K562 (cell line): ENCODE measurements around the gene FUT8.

Experiments
- CTCF ChIP-seq, 3 experiments: IDR thresholded peaks in 2 of 3; conservative IDR thresholded peaks in 1 of 3; 2 replicates each; pipeline ENCODE4 v1.5.1; 2011 to 2012; ENCODE audit warnings: low read length in 3 of 3, mild to moderate bottlenecking in 3 of 3, control low read depth in 2 of 3, improper control_type of control experiment in 1 of 3, inconsistent platforms in 1 of 3, low read depth in 1 of 3, mixed read lengths in 1 of 3, moderate library complexity in 1 of 3; ENCODE audit not compliant: insufficient read depth in 2 of 3
- DNMT1 ChIP-seq: fragments of 450-650 bp; IDR thresholded peaks from 2 replicates; pipeline ENCODE4 v1.6.1; 2016; ENCODE audit warnings: antibody characterized with exemption, mild to moderate bottlenecking
- ELF1 ChIP-seq: fragments of 200-800 bp; sonication (Bioruptor generic); IDR thresholded peaks from 2 replicates; pipeline ENCODE4 v1.6.1; 2016; ENCODE audit warnings: missing genetic modification characterization, missing compliant biosample characterization
- GATAD2B ChIP-seq: fragments of 450-650 bp; IDR thresholded peaks from 2 replicates; pipeline ENCODE4 v1.6.1; 2017; ENCODE audit warnings: mild to moderate bottlenecking, borderline replicate concordance
- HDAC2 ChIP-seq: fragments of 450-650 bp; IDR thresholded peaks from 2 replicates; pipeline ENCODE4 v1.6.1; 2016; ENCODE audit warnings: mild to moderate bottlenecking
- POLR2A ChIP-seq: fragments of 450-650 bp; conservative IDR thresholded peaks from 2 replicates; pipeline ENCODE4 v1.6.1; 2016
- SP1 ChIP-seq: sonication (generic); formaldehyde crosslinking; IDR thresholded peaks from 2 replicates; pipeline ENCODE4 v1.8.1; 2022; ENCODE audit warnings: mild to moderate bottlenecking, missing genetic modification reagents
- ZBTB1 ChIP-seq: sonication (generic); formaldehyde crosslinking; IDR thresholded peaks from 2 replicates; pipeline ENCODE4 v1.8.1; 2023; ENCODE audit warnings: missing genetic modification reagents, low read depth, mild to moderate bottlenecking, borderline replicate concordance
- ZHX1 ChIP-seq: fragments of 150-350 bp; conservative IDR thresholded peaks from 2 replicates; pipeline ENCODE4 v1.6.1; 2014; ENCODE audit warnings: low read length
- ZNF24 ChIP-seq: fragments of 450-650 bp; IDR thresholded peaks from 2 replicates; pipeline ENCODE4 v1.6.1; 2016
- ZNF639 ChIP-seq, 2 experiments: fragments of 200-800 bp in 1 of 2; sonication (Bioruptor generic) in 1 of 2; sonication (generic) in 1 of 2; formaldehyde crosslinking in 1 of 2; IDR thresholded peaks in 1 of 2; conservative IDR thresholded peaks in 1 of 2; 2 replicates each; pipeline versions ENCODE4 v1.5.0 to v1.6.1; 2016 to 2020; ENCODE audit warnings: missing compliant biosample characterization in 1 of 2, missing genetic modification characterization in 1 of 2, missing genetic modification reagents in 1 of 2

GRCh38 chr14:65792208-65792905, 379.8 kb downstream of the FUT8 start:
- no peak for TF ChIP-seq ZNF639 (CRISPR knock-in tag; conservative IDR thresholded peaks at IDR 0.05 in 1 of 2, IDR thresholded peaks at IDR 0.05 in 1 of 2)
- TF ChIP-seq CTCF (IDR thresholded peaks at IDR 0.05 in 2 of 3, conservative IDR thresholded peaks at IDR 0.05 in 1 of 3; ENCODE audit: insufficient read depth in 2 of 3, low read depth in 1 of 3, low read length in 3 of 3), result no peak
- TF ChIP-seq GATAD2B, result no peak
- TF ChIP-seq SP1 (CRISPR knock-in tag), result no peak
- TF ChIP-seq DNMT1, result no peak
- no peak for TF ChIP-seq ZNF24
- TF ChIP-seq ZBTB1, result no peak
- TF ChIP-seq POLR2A, result no peak
- no peak for TF ChIP-seq ELF1
- no peak for TF ChIP-seq ZHX1
- TF ChIP-seq HDAC2, result no peak
